Osteocyte (in vitro differentiated cells): ENCODE results near the gene PLCB2. TPM values are rescaled to one million over a fixed set of nuclear protein-coding genes. Genes with fewer than 3 reads are reported as not detected.

Experiments used
- DNase-seq: peaks from one replicate; pipeline ENCODE4 v3.0.0; 2021; ENCODE audit warnings: mixed read lengths; ENCODE audit not compliant: unreplicated experiment; ENCODE audit errors: extremely low spot score
- H3K27ac Mint-ChIP-seq: one replicate; pipeline ENCODE4 v1.8.0; 2021; ENCODE audit warnings: mild to moderate bottlenecking, mixed read lengths; ENCODE audit not compliant: unreplicated experiment
- H3K27me3 Mint-ChIP-seq: one replicate; pipeline ENCODE4 v1.8.0; 2021; ENCODE audit warnings: mixed read lengths; ENCODE audit not compliant: unreplicated experiment
- H3K36me3 Mint-ChIP-seq: one replicate; pipeline ENCODE4 v1.8.0; 2021; ENCODE audit warnings: mixed read lengths; ENCODE audit not compliant: unreplicated experiment
- H3K4me1 Mint-ChIP-seq: one replicate; pipeline ENCODE4 v1.8.0; 2021; ENCODE audit warnings: mixed read lengths; ENCODE audit not compliant: unreplicated experiment
- H3K4me3 Mint-ChIP-seq: one replicate; pipeline ENCODE4 v1.8.0; 2021; ENCODE audit warnings: mild to moderate bottlenecking, moderate library complexity, mixed read lengths; ENCODE audit not compliant: unreplicated experiment
- H3K9me3 Mint-ChIP-seq: one replicate; pipeline ENCODE4 v1.8.0; 2021; ENCODE audit warnings: mixed read lengths; ENCODE audit not compliant: unreplicated experiment
- total RNA-seq: library from RNA; stranded (reverse); gene quantifications from 2 replicates; pipeline ENCODE4 v1.2.1, GENCODE V29; 2021
- TF ChIP-seq, protein P1 (sequence below): fragments of 200-600 bp; sonication (generic); IDR thresholded peaks from 2 replicates; pipeline ENCODE4 v1.5.0; 2021; ENCODE audit warnings: antibody characterized with exemption, mild to moderate bottlenecking, moderate library complexity

Gene PLCB2
- total RNA-seq, 1 donor from 2014 or later, result 0.40 TPM

DNA sequence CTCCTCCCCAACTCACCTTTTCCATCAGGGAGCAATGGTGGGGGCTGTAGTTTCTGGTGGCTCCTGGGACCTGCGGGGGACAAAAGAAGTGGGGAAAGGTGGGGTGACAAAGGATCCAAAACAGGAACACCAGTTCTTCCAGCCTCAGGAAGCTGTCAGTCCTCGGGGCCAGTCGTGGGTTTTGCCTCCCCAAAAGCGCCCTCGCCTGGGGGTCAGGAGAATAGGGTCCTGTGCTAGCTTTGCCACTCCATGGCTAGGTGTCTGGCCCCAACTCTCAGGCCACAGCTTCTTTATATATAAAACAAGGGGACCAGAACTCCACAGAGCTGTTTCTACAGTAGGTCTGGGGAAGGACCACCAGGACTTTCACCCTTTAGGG lies 29.0 kb upstream of the PLCB2 start:
- Mint-ChIP-seq H3K27ac (peak overlapping the region; percentile 80), H3K27me3 (no peaks in the 10 kb centered on the region), H3K4me3 (no peak overlapping the region), H3K36me3 (no peaks in the 10 kb centered on the region), H3K9me3 (no peaks in the 10 kb centered on the region), H3K4me1 (peaks cover 87% of the 10 kb centered on the region)
- TF ChIP-seq, protein P1, sequence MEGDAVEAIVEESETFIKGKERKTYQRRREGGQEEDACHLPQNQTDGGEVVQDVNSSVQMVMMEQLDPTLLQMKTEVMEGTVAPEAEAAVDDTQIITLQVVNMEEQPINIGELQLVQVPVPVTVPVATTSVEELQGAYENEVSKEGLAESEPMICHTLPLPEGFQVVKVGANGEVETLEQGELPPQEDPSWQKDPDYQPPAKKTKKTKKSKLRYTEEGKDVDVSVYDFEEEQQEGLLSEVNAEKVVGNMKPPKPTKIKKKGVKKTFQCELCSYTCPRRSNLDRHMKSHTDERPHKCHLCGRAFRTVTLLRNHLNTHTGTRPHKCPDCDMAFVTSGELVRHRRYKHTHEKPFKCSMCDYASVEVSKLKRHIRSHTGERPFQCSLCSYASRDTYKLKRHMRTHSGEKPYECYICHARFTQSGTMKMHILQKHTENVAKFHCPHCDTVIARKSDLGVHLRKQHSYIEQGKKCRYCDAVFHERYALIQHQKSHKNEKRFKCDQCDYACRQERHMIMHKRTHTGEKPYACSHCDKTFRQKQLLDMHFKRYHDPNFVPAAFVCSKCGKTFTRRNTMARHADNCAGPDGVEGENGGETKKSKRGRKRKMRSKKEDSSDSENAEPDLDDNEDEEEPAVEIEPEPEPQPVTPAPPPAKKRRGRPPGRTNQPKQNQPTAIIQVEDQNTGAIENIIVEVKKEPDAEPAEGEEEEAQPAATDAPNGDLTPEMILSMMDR, result peak; percentile 10
- DNase-seq, result no peak

DNA sequence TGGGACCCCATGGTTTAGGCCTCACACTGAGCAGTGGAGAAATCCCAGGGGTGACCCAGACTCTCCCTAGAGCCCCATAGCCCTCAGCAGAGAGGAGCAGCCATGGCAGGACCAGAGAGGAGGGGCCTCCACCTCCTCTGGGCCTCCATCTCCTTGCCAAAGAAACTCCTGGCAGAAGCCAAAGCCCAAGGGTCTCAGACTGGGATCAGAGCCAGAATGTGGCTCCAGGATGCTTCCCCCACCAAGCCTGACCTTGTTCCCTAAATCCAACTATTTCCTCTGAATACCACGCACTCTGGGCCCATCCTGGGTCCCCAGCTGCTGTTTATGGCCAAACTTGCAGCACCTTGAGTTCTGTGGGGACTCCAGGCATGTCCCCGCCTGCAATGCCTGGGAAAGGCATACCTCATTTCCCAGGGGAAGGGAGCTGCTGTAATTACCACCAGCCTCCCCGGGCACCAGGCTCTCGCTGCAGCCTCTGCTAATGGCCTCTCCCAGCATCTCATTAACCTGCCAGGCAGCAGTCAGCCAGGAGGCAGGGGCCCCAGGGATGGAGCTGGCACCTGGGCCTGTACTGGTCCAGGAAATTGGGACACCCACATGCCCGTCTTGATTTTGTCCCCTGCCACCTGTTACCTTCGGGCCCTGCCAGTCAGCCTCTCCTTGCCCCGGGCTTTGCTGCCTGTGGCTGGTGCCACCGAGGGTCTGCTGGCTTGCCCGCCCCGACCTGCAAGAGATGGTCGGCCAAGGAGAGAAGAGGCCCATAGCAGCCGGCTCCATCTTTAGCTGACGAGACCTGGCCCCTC lies 28.4 kb upstream of the PLCB2 start:
- TF ChIP-seq, protein P1, result no peak
- no peak for DNase-seq
- H3K27me3 Mint-ChIP-seq, result no peaks in the 10 kb centered on the region
- no peaks in the 10 kb centered on the region for H3K36me3 Mint-ChIP-seq
- H3K4me3 Mint-ChIP-seq, result peak overlapping the region; percentile 26
- H3K9me3 Mint-ChIP-seq, result no peaks in the 10 kb centered on the region
- peaks cover 81% of the 10 kb centered on the region for H3K4me1 Mint-ChIP-seq
- H3K27ac Mint-ChIP-seq, result peak overlapping the region; percentile 80

DNA sequence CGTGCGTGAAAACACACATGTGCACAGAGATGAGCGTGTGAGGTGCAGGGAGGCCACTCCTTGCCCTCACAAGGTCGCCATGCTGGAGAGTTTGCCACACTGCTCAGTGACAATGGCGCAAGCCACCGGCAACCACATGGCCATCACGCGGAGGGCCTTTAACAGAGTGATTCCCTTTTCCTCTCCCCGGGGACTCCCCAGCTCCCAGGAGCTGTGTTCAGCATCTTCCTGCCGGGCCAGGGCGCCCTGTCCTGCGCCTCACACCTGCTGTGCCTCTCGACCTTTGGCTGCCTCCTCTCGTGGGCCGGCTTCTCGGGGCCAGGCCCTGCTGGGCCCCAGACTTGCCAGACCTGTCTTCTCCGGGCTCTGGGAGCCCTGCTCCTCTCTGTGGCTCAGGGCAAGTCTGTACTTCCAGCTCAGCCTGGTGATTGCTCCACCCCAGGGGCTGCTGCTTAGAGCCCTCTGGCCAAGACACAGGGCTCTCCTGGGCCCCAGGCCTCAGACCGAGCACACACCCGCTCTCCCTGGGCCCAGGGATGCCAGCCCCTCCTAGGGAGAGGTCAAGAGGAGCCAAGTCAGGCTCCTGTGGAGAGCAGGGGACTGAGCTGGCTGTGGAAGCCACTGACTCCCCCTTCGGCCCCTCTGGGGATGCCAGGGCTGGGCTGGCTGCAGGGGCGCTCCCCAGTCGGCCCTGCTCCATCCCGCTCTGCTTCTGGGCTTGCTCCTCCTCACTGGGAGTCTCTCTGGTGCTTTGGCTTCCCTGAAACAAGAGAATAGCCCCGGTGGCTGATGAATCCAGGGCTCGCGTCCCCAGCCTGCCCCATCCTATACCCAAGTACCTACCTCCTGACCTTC lies 27.4 kb upstream of the PLCB2 start:
- Mint-ChIP-seq H3K27ac (peak overlapping the region; percentile 89), H3K9me3 (no peaks in the 10 kb centered on the region), H3K4me1 (peaks cover 80% of the 10 kb centered on the region), H3K27me3 (no peaks in the 10 kb centered on the region), H3K36me3 (peaks cover 3% of the 10 kb centered on the region), H3K4me3 (no peak overlapping the region)
- TF ChIP-seq, protein P1, result no peak
- DNase-seq, result no peak

DNA sequence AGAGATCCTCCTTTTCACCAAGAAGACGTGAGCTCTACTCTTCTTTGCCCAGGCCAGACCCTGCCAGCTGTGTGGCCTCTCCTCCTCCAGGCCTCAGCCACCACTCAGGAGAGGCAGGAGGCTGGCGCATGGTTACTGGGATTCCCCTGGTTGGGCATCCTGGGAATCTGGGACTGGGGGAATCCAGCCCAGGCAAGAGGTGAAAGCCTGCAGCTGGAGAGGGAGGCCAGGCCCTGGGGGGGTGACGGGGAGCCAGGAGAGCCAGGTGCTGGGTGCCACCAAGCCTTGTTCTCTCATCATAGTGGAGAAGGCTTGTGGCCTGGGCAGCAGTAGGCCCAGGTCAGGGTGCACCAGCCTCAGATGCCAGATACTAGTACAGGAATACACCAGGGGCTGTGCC lies 26.8 kb upstream of the PLCB2 start:
- no peaks in the 10 kb centered on the region for H3K9me3 Mint-ChIP-seq
- no peak overlapping the region for H3K4me3 Mint-ChIP-seq
- TF ChIP-seq, protein P1, result no peak
- peaks cover 3% of the 10 kb centered on the region for H3K36me3 Mint-ChIP-seq
- H3K27ac Mint-ChIP-seq, result peak overlapping the region; percentile 89
- peaks cover 80% of the 10 kb centered on the region for H3K4me1 Mint-ChIP-seq
- no peak for DNase-seq
- no peaks in the 10 kb centered on the region for H3K27me3 Mint-ChIP-seq
